PC-3 (cell line): Measurements from ENCODE around the gene PTPN14. TPM values are rescaled to one million over a fixed set of nuclear protein-coding genes. Genes with fewer than 3 reads are reported as not detected.

Experiments
- ATAC-seq: fragments of 200-7000 bp; cut with Tn5 transposase; 2 replicates; pipeline ENCODE4 v1.9.1; 2020; ENCODE audit warnings: mild to moderate bottlenecking, moderate library complexity
- BruUV-seq: library from RNA; stranded (reverse); fragments of 400-500 nt; replicated peaks from 2 replicates; lab custom pipeline; 2021; lab: Mats Ljungman, UMichigan
- CTCF ChIA-PET: fragments of 300-600 bp; sonication (Branson Sonifier 250); formaldehyde crosslinking; loops from one replicate; lab custom pipeline; 2022; ENCODE audit warnings: antibody characterized with exemption; lab: Charles Lee
- POLR2A ChIA-PET: fragments of 300-600 bp; sonication (Branson Sonifier 250); formaldehyde crosslinking; loops from one replicate; lab custom pipeline; 2022; ENCODE audit warnings: antibody characterized with exemption; ENCODE audit not compliant: unreplicated experiment; lab: Charles Lee
- DNase-seq: peaks from one replicate; pipeline ENCODE4 v3.0.0-alpha.2; 2015
- H2AFZ ChIP-seq: fragments of 300-600 bp; sonication (generic); 2 replicates; pipeline ENCODE4 v1.6.0; 2016; ENCODE audit warnings: antibody characterized with exemption, low read length
- H3F3A ChIP-seq: fragments of 300-600 bp; sonication (generic); one replicate; pipeline ENCODE4 v1.6.0; 2017; ENCODE audit warnings: antibody characterized with exemption, low read length, control low read depth, mild to moderate bottlenecking; ENCODE audit not compliant: unreplicated experiment
- H3K27ac ChIP-seq: fragments of 300-600 bp; sonication (generic); 2 replicates; pipeline ENCODE4 v1.5.1; 2016; ENCODE audit warnings: mild to moderate bottlenecking, low read length
- H3K27me3 ChIP-seq: fragments of 300-600 bp; sonication (generic); 2 replicates; pipeline ENCODE4 v1.6.1; 2016; ENCODE audit warnings: low read length, mixed read lengths
- H3K36me3 ChIP-seq: fragments of 300-600 bp; sonication (generic); 2 replicates; pipeline ENCODE4 v1.6.1; 2016; ENCODE audit warnings: low read depth, mixed run types, low read length, mixed read lengths
- H3K4me1 ChIP-seq: fragments of 300-600 bp; sonication (generic); 2 replicates; pipeline ENCODE4 v1.5.1; 2016; ENCODE audit warnings: low read length; ENCODE audit not compliant: insufficient read depth
- H3K4me2 ChIP-seq: fragments of 300-600 bp; sonication (generic); 2 replicates; pipeline ENCODE4 v1.6.0; 2016; ENCODE audit warnings: low read length
- H3K4me3 ChIP-seq: fragments of 300-600 bp; sonication (generic); 2 replicates; pipeline ENCODE4 v1.5.1; 2016; ENCODE audit warnings: mild to moderate bottlenecking, low read length, mixed read lengths
- H3K79me2 ChIP-seq: fragments of 300-600 bp; sonication (generic); 2 replicates; pipeline ENCODE4 v1.6.1; 2017; ENCODE audit warnings: low read length, mixed read lengths
- H3K9ac ChIP-seq: fragments of 300-600 bp; sonication (generic); 2 replicates; pipeline ENCODE4 v1.6.0; 2016; ENCODE audit warnings: mild to moderate bottlenecking, low read length
- H3K9me2 ChIP-seq: fragments of 300-600 bp; sonication (generic); replicated peaks from 2 replicates; pipeline ENCODE4 v1.6.1; 2016; ENCODE audit warnings: mixed run types, low read length, mixed read lengths
- H3K9me3 ChIP-seq: fragments of 300-600 bp; sonication (generic); 2 replicates; pipeline ENCODE4 v1.6.1; 2016; ENCODE audit warnings: low read length, mixed read lengths
- H4K20me1 ChIP-seq: fragments of 300-600 bp; sonication (generic); 2 replicates; pipeline ENCODE4 v1.6.1; 2016; ENCODE audit warnings: low read length, mixed read lengths
- CTCF ChIP-seq: fragments of 300-600 bp; sonication (generic); conservative IDR thresholded peaks from 2 replicates; pipeline ENCODE4 v1.5.1; 2017; ENCODE audit warnings: antibody characterized with exemption, low read depth, mild to moderate bottlenecking, low read length
- EZH2 ChIP-seq: fragments of 300-600 bp; sonication (generic); IDR thresholded peaks from one replicate; pipeline ENCODE4 v1.6.1; 2017; ENCODE audit warnings: antibody characterized with exemption, mild to moderate bottlenecking, low read length; ENCODE audit not compliant: unreplicated experiment
- EZH2phosphoT487 ChIP-seq: fragments of 300-600 bp; sonication (generic); IDR thresholded peaks from 2 replicates; pipeline ENCODE4 v1.6.1; 2018; ENCODE audit warnings: mild to moderate bottlenecking, antibody characterized with exemption, low read length, borderline replicate concordance
- intact Hi-C: fragments of 100-400 bp; cut with micrococcal nuclease; formaldehyde crosslinking; loops from 2 replicates; pipeline ENCODE4 v1.9.0; 2023
- total RNA-seq: library from RNA; depleted of rRNA; stranded (reverse); fragments of >200 nt; gene quantifications from 2 replicates; pipeline ENCODE4 v1.2.3, GENCODE V29; 2014

PTPN14 gene
- total RNA-seq, 1 experiment from 2014 or later = 12.6 TPM

GRCh38 chr1:214550857-214551435 lies 456 bp downstream of the PTPN14 start:
- DNase-seq (peak; percentile 38), ATAC-seq (peak; percentile 2)
- Histone ChIP-seq H3K27ac (peak overlapping the region; percentile 95), H3K36me3 (0 out of 2 replicates have a peak, but pooled peaks cover 6% of the 10 kb centered on the region), H4K20me1 (peaks cover 36% of the 10 kb centered on the region; the same call in 1 of the 2 replicates), H3K4me2 (peak overlapping the region; percentile 84), H3F3A (no peaks in the 10 kb centered on the region), H3K9ac (peak overlapping the region; percentile 89), H2AFZ (peak overlapping the region; percentile 90), H3K9me3 (no peaks in the 10 kb centered on the region), H3K4me3 (peak overlapping the region; percentile 88), H3K27me3 (no peaks in the 10 kb centered on the region), H3K4me1 (peaks cover 45% of the 10 kb centered on the region), H3K9me2 (no peaks in the 10 kb centered on the region), H3K79me2 (peaks cover 53% of the 10 kb centered on the region)
- intact Hi-C loops = loop anchor here (1.0 to 5.0 kb wide), 6 partner anchors 31 to 219 kb away; no protein-coding TSS in a partner anchor
- POLR2A ChIA-PET = interaction anchor here (0.5 to 1.6 kb wide), 5 partner anchors 16 to 219 kb away, joined by 4 to 25 read pairs (median 11); no protein-coding TSS in a partner anchor
- CTCF ChIA-PET = interaction anchor here (0.7 to 1.0 kb wide), 6 partner anchors 15 to 218 kb away, joined by 3 to 5 read pairs (median 4); no protein-coding TSS in a partner anchor
- BruUV-seq = no TSS peak
- TF ChIP-seq EZH2 (no peak), EZH2phosphoT487 (no peak), CTCF (no peak)

GRCh38 chr1:214550013-214550856 lies 1.2 kb downstream of the PTPN14 start:
- H3K9me3 ChIP-seq = no peaks in the 10 kb centered on the region
- H4K20me1 ChIP-seq = peaks cover 36% of the 10 kb centered on the region; the same call in 1 of the 2 replicates
- no peaks in the 10 kb centered on the region for H3K9me2 ChIP-seq
- H3K4me2 ChIP-seq = peak overlapping the region; percentile 84
- peak; percentile 3 for ATAC-seq
- peak overlapping the region; percentile 90 for H2AFZ ChIP-seq
- DNase-seq = peak; percentile 63
- BruUV-seq = TSS peak; percentile 35
- POLR2A ChIA-PET = interaction anchor here (0.5 to 0.9 kb wide), 2 partner anchors 84 to 93 kb away, joined by 4 to 5 read pairs; no protein-coding TSS in a partner anchor
- 0 out of 2 replicates have a peak, but pooled peaks cover 10% of the 10 kb centered on the region for H3K36me3 ChIP-seq
- intact Hi-C loops = loop anchor here (1.0 to 5.0 kb wide), 4 partner anchors 35 to 218 kb away; no protein-coding TSS in a partner anchor
- peak overlapping the region; percentile 88 for H3K4me3 ChIP-seq
- H3K4me1 ChIP-seq = peaks cover 45% of the 10 kb centered on the region
- TF ChIP-seq CTCF = peak; percentile 49
- no peak for TF ChIP-seq EZH2
- H3K27me3 ChIP-seq = no peaks in the 10 kb centered on the region
- H3K79me2 ChIP-seq = peaks cover 61% of the 10 kb centered on the region
- H3K9ac ChIP-seq = peak overlapping the region; percentile 89
- CTCF ChIA-PET = interaction anchor here (1.0 to 2.1 kb wide), 4 partner anchors 34 to 217 kb away, joined by 3 to 16 read pairs (median 7); no protein-coding TSS in a partner anchor
- peak overlapping the region; percentile 95; the same call in 1 of the 2 replicates for H3K27ac ChIP-seq
- H3F3A ChIP-seq = no peaks in the 10 kb centered on the region
